Chondrocyte (in vitro differentiated cells): Measurements from ENCODE around the gene TBX15. TPM values are rescaled to one million over a fixed set of nuclear protein-coding genes. Genes with fewer than 3 reads are reported as not detected.

Experiments
- DNase-seq: peaks from one replicate; pipeline ENCODE4 v3.0.0; 2021; ENCODE audit warnings: mixed read lengths, low spot score
- H3K27ac Mint-ChIP-seq: one replicate; pipeline ENCODE4 v1.8.0; 2021; ENCODE audit warnings: mild to moderate bottlenecking, moderate library complexity, mixed read lengths; ENCODE audit not compliant: unreplicated experiment
- H3K27me3 Mint-ChIP-seq: 2 replicates; pipeline ENCODE4 v1.8.0; 2021; ENCODE audit warnings: low read depth, mixed read lengths
- H3K36me3 Mint-ChIP-seq: 2 replicates; pipeline ENCODE4 v1.8.0; 2021; ENCODE audit warnings: low read depth, mixed read lengths
- H3K4me1 Mint-ChIP-seq: 2 replicates; pipeline ENCODE4 v1.8.0; 2021; ENCODE audit warnings: low read depth, mild to moderate bottlenecking, mixed read lengths
- H3K4me3 Mint-ChIP-seq: one replicate; pipeline ENCODE4 v1.8.0; 2021; ENCODE audit warnings: mild to moderate bottlenecking, moderate library complexity, mixed read lengths; ENCODE audit not compliant: unreplicated experiment
- H3K9me3 Mint-ChIP-seq: 2 replicates; pipeline ENCODE4 v1.8.0; 2021; ENCODE audit warnings: low read depth, mixed read lengths
- CTCF ChIP-seq: fragments of 200-600 bp; sonication (generic); IDR thresholded peaks from 2 replicates; pipeline ENCODE4 v1.5.0; 2021; ENCODE audit warnings: antibody characterized with exemption, mild to moderate bottlenecking, moderate library complexity
- total RNA-seq: library from RNA; stranded (reverse); gene quantifications from 3 replicates; pipeline ENCODE4 v1.2.1, GENCODE V29; 2021

TBX15 gene
- total RNA-seq, 1 donor from 2014 or later = 41.0 TPM

- Mint-ChIP-seq H3K36me3 (peaks cover 9% of the 10 kb centered on the region), H3K27me3 (no peaks in the 10 kb centered on the region), H3K27ac (no peak overlapping the region), H3K9me3 (peaks cover 7% of the 10 kb centered on the region), H3K4me3 (no peak overlapping the region), H3K4me1 (no peaks in the 10 kb centered on the region)
- TF ChIP-seq CTCF = no peak
- DNase-seq = no peak
Measured at GRCh38 chr1:119015547-119015946, 27.4 kb upstream of the TBX15 start.

- H3K4me3 Mint-ChIP-seq = no peak overlapping the region
- no peak overlapping the region for H3K27ac Mint-ChIP-seq
Measured at GRCh38 chr1:119012383-119012782, 24.2 kb upstream of the TBX15 start.

GRCh38 chr1:119011706-119012105, 23.6 kb upstream of the TBX15 start:
- no peak overlapping the region for H3K4me3 Mint-ChIP-seq
- H3K4me1 Mint-ChIP-seq = peaks cover 14% of the 10 kb centered on the region
- no peaks in the 10 kb centered on the region for H3K9me3 Mint-ChIP-seq

More at GRCh38 chr1:119012383-119012782, 24.2 kb upstream of the TBX15 start:
- Mint-ChIP-seq H3K36me3 (peaks cover 2% of the 10 kb centered on the region), H3K9me3 (no peaks in the 10 kb centered on the region), H3K27me3 (peaks cover 3% of the 10 kb centered on the region), H3K4me1 (peaks cover 14% of the 10 kb centered on the region)
- no peak for TF ChIP-seq CTCF
- DNase-seq = no peak

GRCh38 chr1:119011116-119011515, 23.0 kb upstream of the TBX15 start:
- Mint-ChIP-seq H3K27ac (no peak overlapping the region), H3K4me1 (peaks cover 19% of the 10 kb centered on the region), H3K9me3 (no peaks in the 10 kb centered on the region), H3K4me3 (no peak overlapping the region), H3K27me3 (peaks cover 7% of the 10 kb centered on the region), H3K36me3 (peaks cover 2% of the 10 kb centered on the region)
- no peak for DNase-seq
- TF ChIP-seq CTCF = no peak

More at GRCh38 chr1:119011706-119012105, 23.6 kb upstream of the TBX15 start:
- Mint-ChIP-seq H3K27ac (no peak overlapping the region), H3K36me3 (peaks cover 2% of the 10 kb centered on the region), H3K27me3 (peaks cover 3% of the 10 kb centered on the region)
- no peak for TF ChIP-seq CTCF
- DNase-seq = no peak

- DNase-seq = no peak
- Mint-ChIP-seq H3K4me1 (peaks cover 19% of the 10 kb centered on the region), H3K4me3 (no peak overlapping the region), H3K36me3 (peaks cover 3% of the 10 kb centered on the region), H3K9me3 (peaks cover 3% of the 10 kb centered on the region), H3K27me3 (peaks cover 12% of the 10 kb centered on the region), H3K27ac (no peak overlapping the region)
- TF ChIP-seq CTCF = no peak
Measured at GRCh38 chr1:119010201-119010600, 22.1 kb upstream of the TBX15 start.
